ENCODE measurements around the gene SHB.
"Not testable (repeated sequence)": the region's sequence is repeated elsewhere in the genome, so short reads cannot be mapped to it uniquely, and the experiment has no call there.

SHB gene

DNA sequence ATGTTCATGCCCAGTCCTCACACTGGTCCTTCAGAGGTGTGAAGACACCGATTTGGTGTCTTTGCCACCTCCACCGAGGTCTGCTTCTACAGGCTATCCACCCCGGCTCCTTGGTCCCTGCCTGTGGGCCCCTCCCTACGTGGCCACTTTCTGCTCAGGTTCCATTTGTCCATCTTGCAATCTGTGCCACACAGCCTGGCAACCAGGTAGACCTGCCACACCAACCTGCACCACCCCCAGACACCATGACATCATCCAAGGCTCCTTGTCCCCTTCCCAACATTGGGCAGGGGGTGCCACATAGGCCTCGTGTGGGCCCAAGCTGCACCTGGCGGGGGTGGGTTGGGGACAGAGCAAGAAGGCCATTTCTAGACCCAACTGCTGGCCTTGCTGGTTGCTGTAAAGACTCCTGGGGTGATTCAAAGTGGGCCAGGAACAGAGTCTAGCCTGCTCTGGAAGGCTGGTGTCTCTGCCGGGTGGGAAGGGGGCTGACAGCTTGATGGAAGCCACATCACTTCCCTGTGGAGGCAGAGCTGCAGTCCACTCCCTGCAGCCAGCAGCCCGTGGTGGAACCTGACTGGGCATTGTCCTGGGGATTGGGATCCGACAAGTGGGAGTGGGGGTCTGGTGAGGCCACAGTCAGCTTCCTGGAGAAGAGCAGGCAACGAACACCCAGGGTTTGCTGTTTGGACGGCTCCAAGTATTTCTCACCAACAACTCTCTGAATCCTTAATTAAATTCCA, 99.3 kb downstream of the SHB start:
- DNase-seq (ENCODE audit: low spot score): no peak

DNA sequence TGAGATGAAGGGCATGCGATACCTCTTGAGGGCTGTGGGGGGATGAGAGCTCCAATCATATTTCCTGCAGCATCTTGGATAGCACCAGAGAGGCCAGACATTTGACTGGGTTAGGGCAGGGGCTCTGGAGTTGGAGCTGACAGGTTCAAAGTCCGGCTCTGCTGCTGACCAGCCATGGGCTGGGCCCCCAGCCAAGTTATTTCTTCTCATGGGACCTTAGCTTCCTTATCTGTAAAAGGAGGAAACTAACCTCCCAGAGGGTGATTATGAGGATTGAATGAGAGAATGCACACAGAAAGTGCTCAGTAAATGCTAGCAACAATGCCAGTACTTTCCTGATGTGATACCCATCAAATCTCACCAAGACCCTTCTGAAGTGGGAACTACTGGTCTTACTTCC, 99.9 kb downstream of the SHB start:
- no peak for DNase-seq (ENCODE audit: low spot score)

DNA sequence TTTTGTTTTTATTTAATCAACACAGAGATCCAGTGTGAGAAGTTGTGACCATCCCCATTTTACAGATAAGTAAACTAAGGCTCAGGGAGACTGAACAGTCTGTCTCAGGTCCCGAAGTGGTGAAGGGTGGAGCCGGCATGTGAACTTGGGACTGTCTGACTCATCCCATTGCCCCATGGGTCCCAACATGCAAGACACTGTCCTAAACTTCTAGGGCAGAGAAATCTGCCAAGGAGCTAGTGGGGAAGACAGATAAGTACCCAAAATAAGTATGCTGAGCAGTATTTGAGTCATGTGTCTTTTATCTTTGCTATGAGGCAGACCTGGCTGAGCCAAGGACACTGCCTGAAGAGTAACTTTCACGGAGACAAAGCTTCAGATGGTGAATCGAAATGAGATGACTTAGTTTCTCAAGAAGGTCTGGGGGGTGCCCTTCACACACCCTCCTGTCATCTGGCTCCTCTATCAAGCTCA, 100.8 kb downstream of the SHB start:
- DNase-seq (ENCODE audit: low spot score): no peak

DNA sequence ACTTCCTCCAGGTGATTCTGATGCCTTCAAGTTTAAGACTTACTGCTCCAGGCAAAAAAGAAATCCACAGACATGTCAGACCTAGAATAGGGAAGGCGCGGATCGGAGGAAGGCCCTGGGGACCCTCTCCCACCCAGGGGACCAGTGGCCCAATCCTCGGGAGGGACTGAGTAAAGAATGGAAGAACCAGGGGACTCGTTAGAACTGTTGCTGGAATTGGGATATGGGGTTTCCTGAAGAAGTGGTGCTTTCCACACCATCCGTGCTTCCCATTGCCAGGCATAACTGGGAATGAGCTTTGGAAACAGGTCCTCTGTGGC, 101.3 kb downstream of the SHB start:
- DNase-seq (ENCODE audit: low spot score): no peak

DNA sequence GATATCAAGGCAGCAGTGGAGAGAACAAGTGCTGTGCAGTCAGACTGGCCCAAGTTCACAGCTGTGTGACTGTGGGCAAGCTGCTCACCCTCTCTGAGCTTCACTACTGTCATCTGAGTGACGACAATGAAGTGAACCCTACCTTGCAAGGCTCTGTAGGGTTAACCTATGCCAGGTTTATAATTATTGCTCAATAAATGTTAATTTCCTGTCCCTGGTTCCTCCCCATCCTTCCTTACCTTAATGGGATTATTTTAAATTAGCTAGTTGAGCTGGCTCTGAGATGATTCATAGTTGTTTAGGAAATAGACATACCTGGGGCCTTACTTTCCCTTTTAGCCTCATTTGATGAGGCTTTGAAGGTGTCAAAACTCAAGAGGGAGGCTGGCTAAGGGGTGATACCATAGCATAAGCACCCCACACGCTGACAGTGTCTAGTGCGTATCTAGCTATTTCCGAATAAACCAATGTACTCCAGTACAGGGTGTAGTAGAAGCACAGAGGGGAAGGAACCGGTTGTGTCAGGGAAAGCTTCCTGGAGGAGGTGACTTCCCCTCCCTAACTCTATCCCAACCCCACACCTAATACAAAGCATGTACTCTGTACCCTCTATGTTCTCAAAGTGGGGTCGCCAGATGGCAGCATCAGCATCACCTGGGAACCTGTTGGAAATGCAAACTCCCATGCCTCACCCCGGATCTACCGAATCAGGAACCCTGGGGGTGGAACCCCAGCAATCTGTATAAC, 101.8 kb downstream of the SHB start:
- no peak for DNase-seq (ENCODE audit: low spot score)

DNA sequence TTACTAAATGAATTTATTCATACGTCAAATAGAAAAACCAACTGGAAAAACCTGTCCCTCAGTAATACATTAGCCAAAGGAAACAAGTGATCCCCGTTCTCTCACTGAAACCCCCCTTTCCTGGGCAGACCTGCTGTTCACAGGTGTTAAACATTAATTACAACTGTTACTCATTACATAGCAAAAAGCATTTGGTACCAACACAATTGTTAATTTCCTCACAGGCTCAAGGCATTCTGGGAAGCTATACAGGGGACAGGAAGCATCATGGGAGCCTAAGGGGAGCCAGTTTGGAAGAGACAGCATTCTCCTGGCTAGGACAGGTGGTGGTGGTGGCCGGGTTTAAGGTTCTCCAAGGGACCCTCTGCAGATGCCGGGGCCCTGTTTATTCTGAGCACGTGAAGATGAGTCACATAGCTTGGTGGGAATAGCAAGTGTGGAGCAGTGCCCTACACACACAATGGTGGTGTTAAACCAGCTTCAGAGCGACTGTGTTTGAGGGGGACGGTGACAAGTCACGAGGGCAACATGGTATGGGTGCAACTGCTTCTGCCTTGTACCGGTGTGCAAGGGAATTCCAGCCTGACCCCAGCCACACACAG, 102.5 kb downstream of the SHB start:
- DNase-seq (ENCODE audit: low spot score): no peak

DNA sequence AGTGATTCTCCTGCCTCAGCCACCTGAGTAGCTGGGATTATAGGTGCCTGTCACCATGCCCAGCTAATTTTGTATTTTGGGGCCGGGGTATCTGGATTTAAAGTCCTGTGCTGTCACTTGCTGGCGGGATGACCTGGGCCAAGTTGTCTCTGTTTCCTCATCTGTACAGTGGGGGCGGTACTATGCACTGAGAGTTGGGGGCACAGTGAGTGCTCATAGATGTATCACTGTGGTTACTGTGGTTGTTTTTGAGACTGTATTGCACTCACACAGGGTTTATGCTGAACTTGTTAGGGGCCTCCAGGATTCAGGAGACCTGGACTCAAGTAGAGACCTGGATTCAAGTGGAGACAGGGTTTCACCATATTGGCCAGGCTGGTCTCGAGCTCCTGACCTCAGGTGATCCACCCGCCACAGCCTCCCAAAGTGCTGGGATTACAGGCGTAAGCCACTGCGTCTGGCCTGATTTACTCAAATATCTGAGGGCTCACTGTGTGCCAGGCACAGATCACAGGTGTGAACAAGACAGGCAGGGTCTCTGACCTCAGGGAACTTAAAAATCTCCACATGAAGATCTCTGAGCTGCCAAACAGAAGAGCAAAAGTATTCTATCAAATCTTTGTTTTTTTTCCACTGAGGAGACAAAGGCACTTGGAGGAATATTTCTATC, 103.2 kb downstream of the SHB start:
- DNase-seq (ENCODE audit: low spot score): not testable (repeated sequence)

DNA sequence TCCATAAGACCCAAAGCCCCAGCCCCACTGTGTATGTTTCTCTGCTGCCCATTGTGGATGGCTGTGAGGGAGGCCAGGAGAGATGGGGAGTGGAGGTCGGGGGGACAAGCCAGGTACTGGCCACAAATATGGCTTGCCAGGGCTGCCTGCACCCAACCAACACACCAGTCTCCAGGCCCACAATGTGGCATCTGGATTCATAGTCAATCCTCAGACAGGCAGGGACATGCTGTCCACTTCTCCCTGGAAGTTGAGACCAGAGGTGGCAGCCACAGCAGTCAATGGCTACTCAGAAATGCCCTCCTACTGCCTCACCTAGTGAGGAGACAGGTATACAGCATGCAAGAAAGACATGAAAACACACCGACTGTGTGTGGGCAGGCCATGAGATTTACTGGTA, 103.9 kb downstream of the SHB start:
- DNase-seq (ENCODE audit: low spot score): no peak

DNA sequence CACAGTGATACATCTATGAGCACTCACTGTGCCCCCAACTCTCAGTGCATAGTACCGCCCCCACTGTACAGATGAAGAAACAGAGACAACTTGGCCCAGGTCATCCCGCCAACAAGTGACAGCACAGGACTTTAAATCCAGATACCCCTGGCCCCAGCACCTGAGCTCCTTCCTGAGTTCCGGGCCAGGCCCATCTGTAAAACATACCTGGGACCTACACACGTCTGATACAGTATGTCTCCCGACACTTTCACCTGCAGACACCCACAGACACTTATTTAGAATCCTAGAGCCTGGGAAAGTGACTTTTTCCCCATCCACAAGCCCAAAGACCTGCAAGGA, 104.3 kb downstream of the SHB start:
- no peak for DNase-seq (ENCODE audit: low spot score)

DNA sequence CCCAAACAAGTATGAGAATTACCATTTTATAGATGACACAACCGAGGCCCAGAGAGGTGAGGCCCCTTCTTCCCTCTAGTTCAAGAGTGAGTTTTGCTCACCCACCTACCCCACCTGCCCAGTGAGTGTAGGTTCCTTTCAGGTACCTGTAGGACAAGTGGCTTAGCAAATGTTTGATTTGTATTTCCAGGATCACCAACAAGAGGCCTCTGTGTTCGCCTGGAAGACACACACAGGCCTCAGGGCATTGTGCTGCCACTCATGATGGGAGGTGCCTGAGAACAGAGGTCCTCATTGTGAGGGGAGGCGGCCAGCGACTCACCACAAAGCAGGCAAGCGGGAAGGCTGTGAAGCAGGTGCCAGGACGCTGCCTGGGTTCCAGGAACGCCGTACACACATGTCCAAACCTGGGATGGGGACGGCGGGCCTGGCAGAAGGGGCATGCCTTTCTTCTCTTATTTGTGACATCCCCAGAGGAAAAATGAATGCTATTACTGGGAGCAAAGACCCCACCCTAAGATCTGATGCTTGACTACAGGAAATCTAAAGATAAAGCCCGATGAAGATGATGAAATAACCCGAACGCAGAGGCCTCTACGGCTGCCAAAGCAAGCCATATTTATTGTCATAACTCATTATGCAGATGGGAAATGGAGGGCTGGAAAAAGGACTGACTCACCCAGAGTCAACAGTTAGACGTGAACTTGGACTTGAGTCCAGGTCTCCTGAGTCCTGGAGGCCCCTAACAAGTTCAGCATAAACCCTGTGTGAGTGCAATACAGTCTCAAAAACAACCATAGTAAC, 104.9 kb downstream of the SHB start:
- peak; percentile 95 for DNase-seq (ENCODE audit: low spot score)

DNA sequence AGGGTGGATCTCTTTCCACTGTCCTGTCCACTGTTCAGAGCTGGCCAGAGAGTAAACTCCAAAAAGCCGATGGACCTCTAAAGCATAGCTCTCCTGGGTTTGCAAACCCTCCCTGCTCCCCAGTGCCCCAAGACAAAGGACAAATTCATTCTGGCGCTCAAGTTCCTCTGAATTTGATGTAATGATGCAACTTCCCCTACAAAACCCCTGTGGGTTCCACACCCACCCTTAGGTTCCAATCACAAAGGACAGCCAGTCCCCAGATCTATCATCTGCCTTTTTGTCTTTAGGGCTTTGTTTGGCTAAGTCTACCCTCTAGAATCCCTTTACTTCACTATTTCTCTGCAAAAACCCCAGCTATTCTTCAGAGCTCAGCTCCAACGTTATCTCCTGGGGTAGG, 107.7 kb downstream of the SHB start:
- DNase-seq (ENCODE audit: low spot score): no peak

DNA sequence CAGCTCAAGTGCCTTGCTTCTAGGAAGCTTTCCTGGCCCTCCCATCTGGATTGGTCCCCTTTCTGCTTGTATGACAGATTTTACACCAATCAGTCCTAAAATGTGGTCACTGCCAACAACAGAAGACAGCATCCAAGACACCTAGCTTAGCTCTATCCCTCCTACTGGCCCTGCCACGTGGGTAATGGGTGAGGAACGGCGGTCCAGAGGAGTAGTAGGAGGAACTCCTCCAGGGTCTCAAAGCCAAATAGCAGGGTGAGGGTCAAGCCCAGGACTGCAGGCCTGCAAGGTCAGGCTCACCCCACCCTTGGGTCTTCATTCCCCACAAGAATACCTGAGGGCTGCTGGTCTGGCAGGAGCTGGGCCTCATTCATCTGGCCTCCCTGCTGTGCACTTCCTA, 108.4 kb downstream of the SHB start:
- DNase-seq (ENCODE audit: low spot score): no peak

DNA sequence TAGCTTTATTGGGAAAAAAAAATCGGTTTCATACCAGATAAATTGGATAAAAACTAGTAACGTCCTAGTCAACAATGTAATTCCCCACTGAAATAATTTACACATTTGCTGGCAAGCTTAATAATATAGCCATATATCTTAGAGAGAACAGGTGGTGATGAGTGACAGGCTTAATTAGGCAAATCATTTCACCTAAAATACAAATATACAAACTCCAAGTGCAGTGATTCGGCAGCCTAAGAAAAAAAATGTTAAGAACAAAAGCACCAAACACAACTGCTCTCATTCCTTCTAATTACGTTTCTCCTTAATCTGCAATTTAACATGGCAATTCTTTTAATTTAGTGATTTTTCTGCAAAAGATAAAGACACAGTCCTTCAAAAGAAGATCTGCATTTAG, 109.1 kb downstream of the SHB start:
- DNase-seq (ENCODE audit: low spot score): no peak

DNA sequence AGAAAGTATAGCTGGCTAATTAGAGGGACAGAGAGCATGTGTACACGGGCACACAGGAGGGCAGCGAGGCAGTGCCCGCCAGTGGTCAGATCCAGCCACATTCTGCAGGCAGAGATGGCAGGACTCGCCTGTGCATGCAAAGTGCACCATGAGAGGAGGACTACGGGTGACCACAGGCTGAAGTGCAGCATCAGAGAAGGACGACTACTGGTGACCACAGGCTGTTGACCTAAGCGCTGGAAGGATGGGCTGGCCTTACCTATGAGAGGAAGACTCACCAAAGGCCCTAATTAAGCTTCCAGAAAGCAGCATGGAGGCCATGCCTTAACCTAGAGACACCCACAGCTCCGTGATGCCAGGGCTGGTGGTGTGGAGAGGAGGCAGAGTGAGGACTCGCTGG, 110.9 kb downstream of the SHB start:
- DNase-seq (ENCODE audit: low spot score): no peak

DNA sequence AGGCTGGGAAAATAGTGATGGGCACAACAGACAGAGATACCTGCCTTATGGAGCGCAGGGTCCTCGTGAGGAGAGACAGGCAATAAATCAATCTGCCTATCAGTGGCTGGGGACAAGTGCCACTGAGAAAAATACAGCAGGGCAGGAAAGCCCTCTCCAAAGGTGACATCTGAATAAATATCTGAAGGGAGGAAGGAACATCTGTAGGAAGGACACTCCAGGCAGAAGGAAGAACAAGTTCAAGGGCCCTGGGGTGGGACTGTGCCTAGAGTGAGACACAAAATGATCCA, 111.4 kb downstream of the SHB start:
- no peak for DNase-seq (ENCODE audit: low spot score)

DNA sequence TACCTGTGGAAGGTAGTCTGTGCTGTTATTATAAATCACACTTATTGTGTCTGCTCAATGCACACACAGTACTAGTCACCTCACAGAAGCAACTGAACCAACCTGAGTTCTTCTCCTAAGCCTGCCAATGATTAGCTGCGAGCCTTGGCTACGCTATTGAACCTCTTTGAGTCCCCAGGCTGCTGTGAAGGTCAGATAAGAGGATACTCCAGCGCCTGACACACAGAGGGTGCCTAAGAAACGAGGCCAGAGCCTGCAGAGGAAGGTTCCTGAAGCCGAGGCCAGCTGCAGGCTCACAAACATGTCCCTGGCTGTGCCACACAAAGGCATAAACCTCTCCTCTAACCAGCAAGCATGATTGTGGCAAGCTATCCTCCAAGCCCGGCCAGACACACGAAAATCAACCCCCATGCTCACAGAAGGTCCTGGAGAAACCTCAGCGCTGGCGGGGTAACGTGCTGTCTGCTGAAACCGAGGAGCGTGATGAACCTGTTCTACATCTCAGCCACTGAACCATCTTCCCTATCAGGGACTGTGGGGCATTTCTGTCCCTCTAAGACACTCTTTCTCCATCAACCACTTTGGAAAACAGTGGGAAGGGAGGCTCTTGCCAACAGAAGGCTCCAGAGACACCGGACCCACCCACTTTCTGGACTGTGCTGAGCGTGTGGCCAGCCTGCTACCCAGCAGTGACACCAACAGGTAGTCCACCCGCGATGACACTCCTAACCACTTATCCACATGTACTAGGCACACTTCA, 111.9 kb downstream of the SHB start:
- no peak for DNase-seq (ENCODE audit: low spot score)

DNA sequence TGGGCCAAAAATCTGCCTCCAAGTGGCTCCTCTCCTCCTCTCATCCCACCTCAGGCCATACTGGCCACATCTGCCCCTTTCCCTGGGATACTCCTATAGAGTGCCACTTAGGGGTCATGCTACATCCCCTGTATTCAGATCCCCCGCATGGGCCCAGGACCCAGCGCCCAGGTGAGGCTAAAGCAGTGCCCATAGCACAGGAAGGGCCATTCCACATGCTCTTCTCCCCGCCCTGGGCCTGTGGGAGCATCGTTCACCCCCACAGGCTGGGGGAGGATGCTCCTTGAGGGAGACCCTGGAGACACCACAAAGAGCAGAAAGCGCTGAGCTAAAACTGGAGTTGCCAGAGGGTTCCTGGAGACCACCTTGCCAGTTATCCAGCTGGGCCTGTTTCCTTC, 112.6 kb downstream of the SHB start:
- no peak for DNase-seq (ENCODE audit: low spot score)

DNA sequence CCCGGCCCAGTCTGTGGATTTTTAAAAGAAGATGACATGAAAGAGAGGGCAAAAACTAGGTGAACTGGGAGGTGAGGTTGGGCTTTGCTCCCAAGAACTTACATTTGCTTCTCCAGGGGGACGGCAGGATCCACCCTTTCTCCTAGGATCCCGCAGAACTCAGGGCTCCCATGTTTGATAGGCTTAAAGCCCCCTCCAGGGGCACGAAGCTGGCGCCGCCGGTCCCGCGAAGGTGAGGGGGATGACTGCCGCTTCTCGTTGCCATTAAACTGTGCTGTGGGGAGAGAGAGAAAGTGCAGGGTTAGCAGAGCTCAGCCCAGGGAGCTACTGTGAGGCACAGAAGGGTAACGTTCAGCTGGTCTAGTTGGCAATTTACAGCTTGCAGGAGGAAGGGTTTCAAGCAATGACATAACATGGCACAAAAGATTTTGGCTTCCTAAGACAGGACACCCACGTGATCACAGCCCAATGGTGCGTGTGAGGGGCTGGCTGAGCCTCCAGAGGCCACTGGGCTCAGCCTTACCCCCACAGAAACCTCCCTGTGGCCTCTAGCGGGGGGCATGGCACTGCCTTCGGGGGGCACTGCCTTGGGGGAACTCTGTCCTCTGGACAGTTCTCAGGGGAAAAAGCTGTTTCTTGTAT, 113.1 kb downstream of the SHB start:
- no peak for DNase-seq (ENCODE audit: low spot score)

DNA sequence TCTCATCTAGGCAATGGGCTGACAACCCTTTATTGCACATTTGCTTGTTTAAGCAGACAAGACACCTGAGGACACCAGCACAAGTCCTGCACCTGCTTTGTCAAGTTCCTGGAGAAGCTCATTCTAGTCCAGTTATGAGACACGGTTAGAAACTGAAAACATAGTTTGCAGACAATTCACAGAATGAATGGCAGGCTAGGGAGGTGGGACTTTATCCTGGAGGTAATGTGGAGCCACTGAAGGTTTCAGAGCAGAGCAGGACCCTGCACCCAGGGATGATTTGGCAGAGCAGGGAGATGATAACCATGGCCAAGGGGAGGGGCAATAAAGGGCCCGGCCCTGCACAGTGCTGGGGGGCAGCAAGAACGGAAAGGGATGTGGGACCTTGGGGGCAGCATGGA, 114.4 kb downstream of the SHB start:
- no peak for DNase-seq (ENCODE audit: low spot score)

DNA sequence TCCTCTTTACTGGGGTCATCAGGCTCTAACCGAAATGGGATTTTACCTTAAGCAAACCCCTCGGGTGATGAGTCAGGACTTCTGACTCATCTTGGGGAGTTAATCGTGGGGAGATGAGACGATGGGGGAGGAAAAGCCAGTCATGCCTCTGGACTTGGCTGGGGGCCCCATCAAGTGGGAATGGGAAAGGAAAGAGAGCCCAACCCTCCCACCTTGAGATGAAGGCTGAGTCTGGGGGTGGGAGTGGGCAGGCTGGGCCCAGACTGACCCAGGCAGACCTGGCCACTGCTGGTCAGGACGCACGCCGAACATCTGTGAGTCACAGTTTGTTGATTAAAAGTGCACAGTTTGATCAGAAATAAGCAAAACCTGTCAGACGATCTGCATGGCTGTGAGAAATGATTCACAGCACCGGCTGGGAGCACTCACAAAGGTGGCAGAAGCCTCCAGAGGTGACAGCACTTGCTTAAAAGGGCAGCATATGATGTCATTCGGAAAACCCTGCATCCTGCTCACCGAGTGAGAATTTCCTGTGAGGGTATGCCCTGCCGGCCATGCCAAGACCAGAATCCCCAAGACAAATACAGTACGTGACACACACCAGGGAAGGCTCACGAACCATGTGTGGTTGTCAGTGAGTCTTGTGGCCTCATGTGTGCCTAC, 115.1 kb downstream of the SHB start:
- no peak for DNase-seq (ENCODE audit: low spot score)
